Germinal center (tissue), 1 donor: ENCODE data around the gene TMEM184A.

Source experiments
- DNase-seq: peaks from one replicate; pipeline ENCODE4 v3.0.0; 2012; ENCODE audit warnings: mixed read lengths, low spot score

TMEM184A gene

GRCh38 chr7:1555813-1556543, at the start of gene TMEM184A:
TSS of gene TMEM184A (minus strand) at chr7:1556205. CDS start at chr7:1555484, 721 bp downstream.
- DNase-seq: peak; percentile 73

GRCh38 chr7:1604383-1604782, 48.4 kb upstream of the TMEM184A start:
- DNase-seq: no peak

- no peak for DNase-seq
Measured at GRCh38 chr7:1603346-1604225, 47.6 kb upstream of the TMEM184A start.

- DNase-seq: no peak
Measured at GRCh38 chr7:1602386-1602785, 46.4 kb upstream of the TMEM184A start.

- DNase-seq: no peak
Measured at GRCh38 chr7:1601956-1602355, 46.0 kb upstream of the TMEM184A start.

- DNase-seq: no peak
Measured at GRCh38 chr7:1599640-1600395, 43.8 kb upstream of the TMEM184A start.

GRCh38 chr7:1598961-1599639, 43.1 kb upstream of the TMEM184A start:
- no peak for DNase-seq

GRCh38 chr7:1598286-1598685, 42.3 kb upstream of the TMEM184A start:
- DNase-seq: no peak

GRCh38 chr7:1597791-1598190, 41.8 kb upstream of the TMEM184A start:
- no peak for DNase-seq

- DNase-seq: no peak
Measured at GRCh38 chr7:1597066-1597760, 41.2 kb upstream of the TMEM184A start.

GRCh38 chr7:1596181-1597043, 40.4 kb upstream of the TMEM184A start:
- no peak for DNase-seq

- no peak for DNase-seq
Measured at GRCh38 chr7:1595636-1596035, 39.6 kb upstream of the TMEM184A start.

GRCh38 chr7:1595027-1595426, 39.0 kb upstream of the TMEM184A start:
- no peak for DNase-seq

GRCh38 chr7:1593904-1594421, 38.0 kb upstream of the TMEM184A start:
- no peak for DNase-seq

- DNase-seq: no peak
Measured at GRCh38 chr7:1593091-1593866, 37.3 kb upstream of the TMEM184A start.

GRCh38 chr7:1592299-1592871, 36.4 kb upstream of the TMEM184A start:
- no peak for DNase-seq

GRCh38 chr7:1591876-1592275, 35.9 kb upstream of the TMEM184A start:
- DNase-seq: no peak

GRCh38 chr7:1591396-1591795, 35.4 kb upstream of the TMEM184A start:
- no peak for DNase-seq

GRCh38 chr7:1590887-1591286, 34.9 kb upstream of the TMEM184A start:
- DNase-seq: no peak
